GM21786 (cell line): Measurements from ENCODE around the gene FAM216B.
"Not testable (repeated sequence)": the region's sequence is repeated elsewhere in the genome, so short reads cannot be mapped to it uniquely, and the experiment has no call there.

Source experiments
- ATAC-seq: cut with Tn5 transposase; IDR thresholded peaks from one replicate; pipeline ENCODE4 v1.9.1; 2021; ENCODE audit not compliant: unreplicated experiment

Gene FAM216B

GRCh38 chr13:42777467-42777866 is 3.9 kb upstream of the FAM216B start:
- no peak for ATAC-seq

- no peak for ATAC-seq
These were observed 1.3 kb upstream of the FAM216B start for GRCh38 chr13:42780044-42780443.

GRCh38 chr13:42786715-42787114 is 5.3 kb downstream of the FAM216B start:
- ATAC-seq: no peak

- no peak for ATAC-seq
These were observed 7.2 kb downstream of the FAM216B start for GRCh38 chr13:42788601-42789000.

GRCh38 chr13:42792154-42792553 is 10.8 kb downstream of the FAM216B start:
- no peak for ATAC-seq

GRCh38 chr13:42794577-42795275 is 13.3 kb downstream of the FAM216B start:
- no peak for ATAC-seq

GRCh38 chr13:42795666-42796065 is 14.3 kb downstream of the FAM216B start:
- no peak for ATAC-seq

- no peak for ATAC-seq
These were observed 15.5 kb downstream of the FAM216B start for GRCh38 chr13:42796747-42797356.

- no peak for ATAC-seq
These were observed 16.7 kb downstream of the FAM216B start for GRCh38 chr13:42798118-42798517.

- ATAC-seq: no peak
These were observed 18.8 kb downstream of the FAM216B start for GRCh38 chr13:42800109-42800643.

- ATAC-seq: peak; percentile 12
These were observed 22.3 kb downstream of the FAM216B start for GRCh38 chr13:42803563-42804204.

GRCh38 chr13:42804244-42804874 is 23.0 kb downstream of the FAM216B start:
- peak; percentile 69 for ATAC-seq

- no peak for ATAC-seq
These were observed 25.9 kb downstream of the FAM216B start for GRCh38 chr13:42807241-42807640.

- no peak for ATAC-seq
These were observed 26.5 kb downstream of the FAM216B start for GRCh38 chr13:42807866-42808265.

- no peak for ATAC-seq
These were observed 27.1 kb downstream of the FAM216B start for GRCh38 chr13:42808341-42808940.

GRCh38 chr13:42812316-42812715 is 30.9 kb downstream of the FAM216B start:
- no peak for ATAC-seq

GRCh38 chr13:42814868-42815267 is 33.5 kb downstream of the FAM216B start:
- no peak for ATAC-seq

GRCh38 chr13:42815681-42816080 is 34.3 kb downstream of the FAM216B start:
- ATAC-seq: no peak

- ATAC-seq: no peak
These were observed 35.2 kb downstream of the FAM216B start for GRCh38 chr13:42816538-42816937.

- ATAC-seq: not testable (repeated sequence)
These were observed 38.3 kb downstream of the FAM216B start for GRCh38 chr13:42819687-42820086.

- no peak for ATAC-seq
These were observed 39.1 kb downstream of the FAM216B start for GRCh38 chr13:42820451-42820850.
